Gastrocnemius medialis (tissue), 4 donors: ENCODE data around the gene PTAFR. TPM values are rescaled to one million over a fixed set of nuclear protein-coding genes. Genes with fewer than 3 reads are reported as not detected.

Experiments used
- ATAC-seq, 2 donors: fragments of 150-250 bp; one replicate each; pipeline ENCODE4 v1.9.1; 2016
- DNase-seq, 2 donors: peaks; one replicate each; pipeline ENCODE4 v3.0.0-alpha.2; 2019
- H3K27ac ChIP-seq, 4 donors: fragments of 200-600 bp; sonication (generic); 1 replicate in 1 of 4; 2 replicates in 3 of 4; pipeline ENCODE4 v1.5.1; 2016 to 2018; ENCODE audit warnings: mild to moderate bottlenecking in 2 of 4, moderate library complexity in 1 of 4
- H3K27me3 ChIP-seq, 3 donors: fragments of 200-600 bp; sonication (generic) in 2 of 3; 1 replicate in 1 of 3; 2 replicates in 2 of 3; pipeline versions ENCODE4 v1.5.1 to v1.6.0; 2016 to 2019; ENCODE audit warnings: mild to moderate bottlenecking in 1 of 3, moderate library complexity in 1 of 3
- H3K36me3 ChIP-seq, 2 donors: fragments of 200-600 bp; sonication (generic) in 1 of 2; one replicate each; pipeline ENCODE4 v1.5.1; 2017 to 2018
- H3K4me1 ChIP-seq, 2 donors: fragments of 200-600 bp; sonication (generic) in 1 of 2; one replicate each; pipeline ENCODE4 v1.5.1; 2016 to 2017; ENCODE audit warnings: mild to moderate bottlenecking in 2 of 2
- H3K4me3 ChIP-seq, 4 donors: fragments of 200-600 bp; sonication (generic) in 3 of 4; 1 replicate in 1 of 4; 2 replicates in 3 of 4; pipeline ENCODE4 v1.5.1; 2016 to 2019; ENCODE audit warnings: mild to moderate bottlenecking in 2 of 4
- H3K9me3 ChIP-seq, 3 donors: fragments of 200-600 bp; sonication (generic) in 2 of 3; 1 replicate in 1 of 3; 2 replicates in 2 of 3; pipeline ENCODE4 v1.5.1; 2016 to 2019
- CTCF ChIP-seq, 5 experiments: fragments of 450-650 bp in 3 of 5; fragments of 200-600 bp in 2 of 5; sonication (generic) in 2 of 5; IDR thresholded peaks in 4 of 5; conservative IDR thresholded peaks in 1 of 5; 1 replicate in 4 of 5; 2 replicates in 1 of 5; pipeline ENCODE4 v1.5.1; 2016 to 2019; ENCODE audit warnings: antibody characterized with exemption in 5 of 5, mild to moderate bottlenecking in 3 of 5, moderate library complexity in 3 of 5
- POLR2A ChIP-seq, 2 donors: fragments of 450-650 bp; IDR thresholded peaks; one replicate each; pipeline ENCODE4 v1.6.1; 2017; ENCODE audit warnings: antibody characterized with exemption in 2 of 2, mild to moderate bottlenecking in 2 of 2, moderate library complexity in 2 of 2
- in situ Hi-C, 4 donors: fragments of 200-750 bp; cut with MboI; loops; one replicate each; pipeline versions ENCODE4 v1.15.0 to v1.8.0; 2017; ENCODE audit warnings: low sequenced_read_pairs in 4 of 4
- intact Hi-C: fragments of 100-400 bp; cut with DNase I; formaldehyde crosslinking; loops from one replicate; pipeline ENCODE4 v1.15.1; 2023; ENCODE audit warnings: low total_unique reads
- total RNA-seq, 4 donors: library from RNA; depleted of rRNA; stranded (reverse); fragments of >200 nt; gene quantifications; one replicate each; pipeline versions ENCODE4 v1.1.0 to v1.2.3, GENCODE V29; 2016

PTAFR gene
- total RNA-seq, 4 donors from 2014 or later = 0.76 to 1.5 (median 0.97) TPM

- DNase-seq = no peak
Measured at GRCh38 chr1:28205243-28205642, 28.8 kb upstream of the PTAFR start.

GRCh38 chr1:28200234-28200873 is 23.9 kb upstream of the PTAFR start:
- H3K9me3 ChIP-seq = no peaks in the 10 kb centered on the region
- intact Hi-C loops (no loop called here), in situ Hi-C loops (loop anchor here in 1 of 4 donors (10.0 kb wide), 1 partner anchor 106 kb away; no protein-coding TSS in a partner anchor)
- no peaks in the 10 kb centered on the region for H3K27me3 ChIP-seq
- ATAC-seq = no peak
- no peak overlapping the region for H3K27ac ChIP-seq
- H3K4me1 ChIP-seq = no peaks in the 10 kb centered on the region
- TF ChIP-seq CTCF (IDR thresholded peaks at IDR 0.05 in 4 of 5, conservative IDR thresholded peaks at IDR 0.05 in 1 of 5) (no peak), POLR2A (IDR thresholded peaks at IDR 0.05) (no peak)
- DNase-seq = no peak
- H3K4me3 ChIP-seq = no peak overlapping the region
- H3K36me3 ChIP-seq = peaks cover 12 to 70% of the 10 kb centered on the region in 2 donors

More at GRCh38 chr1:28205243-28205642, 28.8 kb upstream of the PTAFR start:
- Histone ChIP-seq H3K27me3 (no peaks in the 10 kb centered on the region), H3K9me3 (no peaks in the 10 kb centered on the region), H3K36me3 (peaks cover 5 to 87% of the 10 kb centered on the region in 2 donors), H3K4me1 (peaks cover 12 to 18% of the 10 kb centered on the region in 2 donors), H3K27ac (no peak overlapping the region), H3K4me3 (no peak overlapping the region)
- in situ Hi-C loops = loop anchor here in 2 of 4 donors (5.0 to 10.0 kb wide), 2 partner anchors 110 to 113 kb away; no protein-coding TSS in a partner anchor
- TF ChIP-seq POLR2A (IDR thresholded peaks at IDR 0.05) = no peak
- TF ChIP-seq CTCF (IDR thresholded peaks at IDR 0.05 in 4 of 5, conservative IDR thresholded peaks at IDR 0.05 in 1 of 5) = no peak
- intact Hi-C loops = no loop called here
- ATAC-seq = no peak

GRCh38 chr1:28199328-28200233 is 23.1 kb upstream of the PTAFR start:
- Histone ChIP-seq H3K9me3 (no peaks in the 10 kb centered on the region), H3K4me1 (no peaks in the 10 kb centered on the region), H3K27ac (no peak overlapping the region), H3K27me3 (no peaks in the 10 kb centered on the region), H3K4me3 (no peak overlapping the region), H3K36me3 (peaks cover 12 to 62% of the 10 kb centered on the region in 2 donors)
- TF ChIP-seq POLR2A (IDR thresholded peaks at IDR 0.05) (no peak), CTCF (IDR thresholded peaks at IDR 0.05 in 4 of 5, conservative IDR thresholded peaks at IDR 0.05 in 1 of 5) (no peak)
- in situ Hi-C loops (loop anchor here in 1 of 4 donors (10.0 kb wide), 1 partner anchor 105 kb away; no protein-coding TSS in a partner anchor), intact Hi-C loops (no loop called here)
- no peak for ATAC-seq
- DNase-seq = no peak

GRCh38 chr1:28197682-28198415 is 21.4 kb upstream of the PTAFR start:
- ATAC-seq (no peak), DNase-seq (no peak)
- Histone ChIP-seq H3K4me3 (no peak overlapping the region), H3K9me3 (no peaks in the 10 kb centered on the region), H3K27me3 (no peaks in the 10 kb centered on the region), H3K36me3 (peaks cover 9 to 45% of the 10 kb centered on the region in 2 donors), H3K4me1 (no peaks in the 10 kb centered on the region), H3K27ac (no peak overlapping the region)
- TF ChIP-seq CTCF (IDR thresholded peaks at IDR 0.05 in 4 of 5, conservative IDR thresholded peaks at IDR 0.05 in 1 of 5) (no peak), POLR2A (IDR thresholded peaks at IDR 0.05) (no peak)
- in situ Hi-C loops = no loop called here
- intact Hi-C loops = no loop called here
